A673 (cell line): ENCODE results near the gene SYNE3.

Source experiments
- EZH2 ChIP-seq: fragments of 200-600 bp; sonication (generic); IDR thresholded peaks from 2 replicates; pipeline ENCODE4 v1.6.1; 2017; ENCODE audit warnings: borderline replicate concordance, low read depth, mild to moderate bottlenecking, mixed read lengths, antibody characterized with exemption, low read length; ENCODE audit not compliant: poor library complexity, severe bottlenecking
- TF ChIP-seq, protein P1 (sequence below): fragments of 300-800, 200-600 bp; sonication (generic); conservative IDR thresholded peaks from 2 replicates; pipeline ENCODE4 v1.5.1; 2017; ENCODE audit warnings: low read depth, mild to moderate bottlenecking, antibody characterized with exemption, low read length, moderate library complexity, mixed read lengths

DNA sequence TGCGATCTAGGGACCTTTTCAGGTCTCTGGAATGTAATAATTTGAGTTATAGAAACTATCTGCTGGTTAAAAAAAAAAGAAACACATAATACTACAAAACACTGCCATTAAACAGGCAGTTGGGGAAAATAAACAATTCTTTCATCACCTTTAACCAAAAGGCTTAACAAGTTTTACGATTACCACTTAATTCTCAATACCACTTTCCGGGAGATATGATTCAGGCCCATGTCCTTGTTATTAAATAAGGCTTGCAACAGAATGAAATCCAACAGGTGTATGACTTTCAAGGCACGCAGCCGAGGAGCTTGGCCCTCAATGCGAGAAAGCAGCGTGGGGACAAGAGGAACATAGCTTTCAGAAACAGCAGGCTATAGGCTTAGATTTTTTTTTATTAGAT, 12.8 kb upstream of the SYNE3 start:
- TF ChIP-seq, protein P1, sequence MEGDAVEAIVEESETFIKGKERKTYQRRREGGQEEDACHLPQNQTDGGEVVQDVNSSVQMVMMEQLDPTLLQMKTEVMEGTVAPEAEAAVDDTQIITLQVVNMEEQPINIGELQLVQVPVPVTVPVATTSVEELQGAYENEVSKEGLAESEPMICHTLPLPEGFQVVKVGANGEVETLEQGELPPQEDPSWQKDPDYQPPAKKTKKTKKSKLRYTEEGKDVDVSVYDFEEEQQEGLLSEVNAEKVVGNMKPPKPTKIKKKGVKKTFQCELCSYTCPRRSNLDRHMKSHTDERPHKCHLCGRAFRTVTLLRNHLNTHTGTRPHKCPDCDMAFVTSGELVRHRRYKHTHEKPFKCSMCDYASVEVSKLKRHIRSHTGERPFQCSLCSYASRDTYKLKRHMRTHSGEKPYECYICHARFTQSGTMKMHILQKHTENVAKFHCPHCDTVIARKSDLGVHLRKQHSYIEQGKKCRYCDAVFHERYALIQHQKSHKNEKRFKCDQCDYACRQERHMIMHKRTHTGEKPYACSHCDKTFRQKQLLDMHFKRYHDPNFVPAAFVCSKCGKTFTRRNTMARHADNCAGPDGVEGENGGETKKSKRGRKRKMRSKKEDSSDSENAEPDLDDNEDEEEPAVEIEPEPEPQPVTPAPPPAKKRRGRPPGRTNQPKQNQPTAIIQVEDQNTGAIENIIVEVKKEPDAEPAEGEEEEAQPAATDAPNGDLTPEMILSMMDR = no peak
- no peak for TF ChIP-seq EZH2
